ENCODE data around the gene DTX3L. TPM values are rescaled to one million over a fixed set of nuclear protein-coding genes. Genes with fewer than 3 reads are reported as not detected.

The DTX3L gene
- total and polyA plus RNA-seq, 9 of the 15 experiments (the other 6 are each of a cell fraction or from before 2014, with no cell fraction given) = 2.3 to 6.5 (median 3.0) TPM

- TF ChIP-seq PRDM10 (IDR thresholded peaks at IDR 0.05; ENCODE audit: partially characterized antibody) (peak; percentile 64), TCF7 (IDR thresholded peaks at IDR 0.05; ENCODE audit: borderline replicate concordance) (no peak), ZSCAN29 (IDR thresholded peaks at IDR 0.05) (no peak), TCF7L2 (IDR thresholded peaks at IDR 0.05; ENCODE audit: low read depth, low read length) (no peak), SRSF9 (IDR thresholded peaks at IDR 0.05; ENCODE audit: borderline replicate concordance, low read depth, low read length) (no peak), POLR2AphosphoS2 (IDR thresholded peaks at IDR 0.05; ENCODE audit: low read length) (no peak), ZC3H11A (IDR thresholded peaks at IDR 0.05; ENCODE audit: low read depth, low read length) (no peak), MEF2D (tag; conservative IDR thresholded peaks at IDR 0.05; ENCODE audit: low read depth) (no peak), ZNF395 (CRISPR knock-in tag; IDR thresholded peaks at IDR 0.05) (no peak), HINFP (tag; conservative IDR thresholded peaks at IDR 0.05; ENCODE audit: low read depth) (no peak), E2F6 (IDR thresholded peaks at IDR 0.05; ENCODE audit: borderline replicate concordance in 1 of 2, extremely low read depth in 1 of 2, insufficient read depth in 1 of 2, insufficient read length in 1 of 2, low read depth in 1 of 2, low read length in 1 of 2, poor library complexity in 1 of 2, severe bottlenecking in 1 of 2) (peak; percentile 47 to 78), GTF3C2 (IDR thresholded peaks at IDR 0.05; ENCODE audit: borderline replicate concordance, extremely low read depth, insufficient read length) (no peak)
Observed at GRCh38 chr3:122564155-122564912, at the start of gene DTX3L, which contains the start of gene PARP9 (continued).

All from K562 (cell line).